HEK293 (cell line): ENCODE data around the gene XRCC6.

Experiments used
- GLIS1 ChIP-seq: fragments of 450-650 bp; formaldehyde crosslinking; IDR thresholded peaks from 2 replicates; pipeline ENCODE4 v1.5.1; 2016; ENCODE audit warnings: missing biosample characterization, missing genetic modification characterization
- HOXD13 ChIP-seq: sonication (generic); formaldehyde crosslinking; IDR thresholded peaks from 2 replicates; pipeline ENCODE4 v1.8.0; 2022; ENCODE audit warnings: missing genetic modification reagents, borderline replicate concordance
- REST ChIP-seq: fragments of 450-650 bp; formaldehyde crosslinking; IDR thresholded peaks from 2 replicates; pipeline ENCODE4 v1.5.1; 2016; ENCODE audit warnings: missing biosample characterization, missing genetic modification characterization
- SCRT1 ChIP-seq: fragments of 450-650 bp; formaldehyde crosslinking; IDR thresholded peaks from 2 replicates; pipeline ENCODE4 v1.5.1; 2016; ENCODE audit warnings: missing biosample characterization, missing genetic modification characterization, borderline replicate concordance
- TSHZ1 ChIP-seq: fragments of 450-650 bp; formaldehyde crosslinking; IDR thresholded peaks from 2 replicates; pipeline ENCODE4 v1.5.1; 2016; ENCODE audit warnings: missing biosample characterization, missing genetic modification characterization, borderline replicate concordance
- ZBTB44 ChIP-seq: fragments of 450-650 bp; IDR thresholded peaks from 2 replicates; pipeline ENCODE4 v1.5.1; 2018; ENCODE audit warnings: missing biosample characterization, mild to moderate bottlenecking, missing genetic modification characterization
- ZBTB49 ChIP-seq: fragments of 450-650 bp; formaldehyde crosslinking; IDR thresholded peaks from 2 replicates; pipeline ENCODE4 v1.5.1; 2016; ENCODE audit warnings: missing biosample characterization, missing genetic modification characterization, low read depth
- ZFP3 ChIP-seq: fragments of 450-650 bp; formaldehyde crosslinking; IDR thresholded peaks from 2 replicates; pipeline ENCODE4 v1.5.1; 2016; ENCODE audit warnings: low read depth, missing biosample characterization, missing genetic modification characterization
- ZFP37 ChIP-seq: fragments of 450-650 bp; formaldehyde crosslinking; IDR thresholded peaks from 2 replicates; pipeline ENCODE4 v1.5.1; 2016; ENCODE audit warnings: missing biosample characterization, missing genetic modification characterization
- ZNF302 ChIP-seq: fragments of 450-650 bp; formaldehyde crosslinking; IDR thresholded peaks from 2 replicates; pipeline ENCODE4 v1.5.1; 2016; ENCODE audit warnings: missing biosample characterization, missing genetic modification characterization, low read depth
- ZNF350 ChIP-seq: fragments of 450-650 bp; formaldehyde crosslinking; IDR thresholded peaks from 2 replicates; pipeline ENCODE4 v1.5.0; 2017; ENCODE audit warnings: missing biosample characterization, mild to moderate bottlenecking, missing genetic modification characterization
- ZNF366 ChIP-seq: fragments of 450-650 bp; formaldehyde crosslinking; conservative IDR thresholded peaks from 2 replicates; pipeline ENCODE4 v1.5.1; 2016; ENCODE audit warnings: missing biosample characterization, missing genetic modification characterization
- ZNF391 ChIP-seq: fragments of 450-650 bp; formaldehyde crosslinking; IDR thresholded peaks from 2 replicates; pipeline ENCODE4 v1.5.1; 2016; ENCODE audit warnings: low read depth, missing biosample characterization, missing genetic modification characterization, borderline replicate concordance
- ZNF416 ChIP-seq: fragments of 450-650 bp; formaldehyde crosslinking; IDR thresholded peaks from 2 replicates; pipeline ENCODE4 v1.5.1; 2016; ENCODE audit warnings: missing biosample characterization, missing genetic modification characterization
- ZNF596 ChIP-seq: fragments of 450-650 bp; IDR thresholded peaks from 2 replicates; pipeline ENCODE4 v1.5.0; 2018; ENCODE audit warnings: missing biosample characterization, mild to moderate bottlenecking, missing genetic modification characterization, moderate library complexity
- ZNF610 ChIP-seq: fragments of 450-650 bp; formaldehyde crosslinking; IDR thresholded peaks from 2 replicates; pipeline ENCODE4 v1.5.1; 2016; ENCODE audit warnings: missing biosample characterization, missing genetic modification characterization, borderline replicate concordance
- ZNF660 ChIP-seq: fragments of 450-650 bp; IDR thresholded peaks from 2 replicates; pipeline ENCODE4 v1.5.1; 2018; ENCODE audit warnings: missing biosample characterization, mild to moderate bottlenecking, missing genetic modification characterization
- ZNF707 ChIP-seq: fragments of 450-650 bp; formaldehyde crosslinking; IDR thresholded peaks from 2 replicates; pipeline ENCODE4 v1.5.1; 2016; ENCODE audit warnings: missing biosample characterization, missing genetic modification characterization
- ZNF768 ChIP-seq: fragments of 450-650 bp; formaldehyde crosslinking; IDR thresholded peaks from 2 replicates; pipeline ENCODE4 v1.5.1; 2018; ENCODE audit warnings: missing biosample characterization, mild to moderate bottlenecking, missing genetic modification characterization
- ZNF785 ChIP-seq: fragments of 450-650 bp; formaldehyde crosslinking; IDR thresholded peaks from 2 replicates; pipeline ENCODE4 v1.5.1; 2016; ENCODE audit warnings: missing biosample characterization, missing genetic modification characterization
- TF ChIP-seq, protein P1 (sequence below): fragments of 450-650 bp; formaldehyde crosslinking; IDR thresholded peaks from 2 replicates; pipeline ENCODE4 v1.5.0; 2017; ENCODE audit warnings: missing biosample characterization, missing genetic modification characterization, borderline replicate concordance
- TF ChIP-seq, protein P2 (sequence below): fragments of 450-650 bp; formaldehyde crosslinking; IDR thresholded peaks from 2 replicates; pipeline ENCODE4 v1.5.1; 2016; ENCODE audit warnings: missing biosample characterization, missing genetic modification characterization

Gene XRCC6

DNA sequence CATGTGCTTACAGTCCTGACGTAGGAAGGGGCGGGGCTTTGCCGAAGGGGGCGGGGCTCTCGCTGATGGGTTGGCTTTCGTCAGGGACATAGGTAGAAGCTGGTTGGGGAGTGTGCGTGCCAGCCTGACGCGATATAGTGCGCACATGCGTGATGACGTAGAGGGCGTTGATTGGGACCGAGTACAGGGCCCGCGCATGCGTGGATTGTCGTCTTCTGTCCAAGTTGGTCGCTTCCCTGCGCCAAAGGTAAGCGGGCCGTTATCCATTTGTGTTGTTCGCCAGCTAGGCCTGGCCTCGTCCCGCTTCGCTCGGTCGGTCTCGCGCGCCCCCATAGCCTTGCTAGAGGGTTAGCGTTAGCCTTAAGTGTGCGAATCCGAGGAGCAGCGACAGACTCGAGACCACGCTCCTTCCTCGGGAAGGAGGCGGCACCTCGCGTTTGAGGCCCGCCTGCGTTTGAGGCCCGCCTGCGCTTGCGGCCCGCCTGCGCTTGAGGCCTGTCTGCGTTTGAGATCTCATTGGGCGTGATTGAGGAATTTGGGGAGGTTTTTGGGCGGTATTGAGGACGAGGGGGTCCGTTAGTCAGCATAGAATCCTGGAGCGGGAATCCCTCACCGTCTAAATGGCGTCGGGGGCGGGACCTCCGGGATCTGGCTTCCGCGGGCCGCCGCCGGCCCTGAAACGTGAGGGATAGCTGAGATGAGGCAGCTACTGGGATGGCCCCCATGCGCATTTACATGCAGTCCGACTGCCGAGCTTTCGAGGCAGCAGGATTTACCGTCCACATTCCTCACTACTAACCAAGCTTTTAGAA, at the start of gene XRCC6 (continued):
- TF ChIP-seq, protein P1, sequence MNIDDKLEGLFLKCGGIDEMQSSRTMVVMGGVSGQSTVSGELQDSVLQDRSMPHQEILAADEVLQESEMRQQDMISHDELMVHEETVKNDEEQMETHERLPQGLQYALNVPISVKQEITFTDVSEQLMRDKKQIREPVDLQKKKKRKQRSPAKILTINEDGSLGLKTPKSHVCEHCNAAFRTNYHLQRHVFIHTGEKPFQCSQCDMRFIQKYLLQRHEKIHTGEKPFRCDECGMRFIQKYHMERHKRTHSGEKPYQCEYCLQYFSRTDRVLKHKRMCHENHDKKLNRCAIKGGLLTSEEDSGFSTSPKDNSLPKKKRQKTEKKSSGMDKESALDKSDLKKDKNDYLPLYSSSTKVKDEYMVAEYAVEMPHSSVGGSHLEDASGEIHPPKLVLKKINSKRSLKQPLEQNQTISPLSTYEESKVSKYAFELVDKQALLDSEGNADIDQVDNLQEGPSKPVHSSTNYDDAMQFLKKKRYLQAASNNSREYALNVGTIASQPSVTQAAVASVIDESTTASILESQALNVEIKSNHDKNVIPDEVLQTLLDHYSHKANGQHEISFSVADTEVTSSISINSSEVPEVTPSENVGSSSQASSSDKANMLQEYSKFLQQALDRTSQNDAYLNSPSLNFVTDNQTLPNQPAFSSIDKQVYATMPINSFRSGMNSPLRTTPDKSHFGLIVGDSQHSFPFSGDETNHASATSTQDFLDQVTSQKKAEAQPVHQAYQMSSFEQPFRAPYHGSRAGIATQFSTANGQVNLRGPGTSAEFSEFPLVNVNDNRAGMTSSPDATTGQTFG = no peak
- TF ChIP-seq ZFP37 (tag by site-specific recombination) (peak; percentile 67; the same call in 1 of the 2 replicates), ZFP3 (tag by site-specific recombination) (no peak), ZNF768 (tag by site-specific recombination) (no peak; the same call in 1 of the 2 replicates), GLIS1 (no peak), ZNF391 (0 out of 2 replicates have a peak, but pooled peaks have one; percentile 54), ZNF785 (tag by site-specific recombination) (peak; percentile 77; the same call in 1 of the 2 replicates), ZNF366 (no peak), ZBTB44 (tag by site-specific recombination) (no peak), ZNF350 (tag by site-specific recombination) (no peak), ZNF610 (tag by site-specific recombination) (no peak), REST (tag by site-specific recombination) (peak; percentile 24; the same call in 1 of the 2 replicates), ZNF660 (tag by site-specific recombination) (peak; percentile 53; the same call in 1 of the 2 replicates), HOXD13 (no peak), ZNF707 (tag by site-specific recombination) (no peak), SCRT1 (tag by site-specific recombination) (no peak), ZNF416 (no peak), ZBTB49 (tag by site-specific recombination) (no peak), ZNF302 (no peak), TSHZ1 (tag by site-specific recombination) (0 out of 2 replicates have a peak, but pooled peaks have one; percentile 17), ZNF596 (no peak)
- TF ChIP-seq, protein P2, sequence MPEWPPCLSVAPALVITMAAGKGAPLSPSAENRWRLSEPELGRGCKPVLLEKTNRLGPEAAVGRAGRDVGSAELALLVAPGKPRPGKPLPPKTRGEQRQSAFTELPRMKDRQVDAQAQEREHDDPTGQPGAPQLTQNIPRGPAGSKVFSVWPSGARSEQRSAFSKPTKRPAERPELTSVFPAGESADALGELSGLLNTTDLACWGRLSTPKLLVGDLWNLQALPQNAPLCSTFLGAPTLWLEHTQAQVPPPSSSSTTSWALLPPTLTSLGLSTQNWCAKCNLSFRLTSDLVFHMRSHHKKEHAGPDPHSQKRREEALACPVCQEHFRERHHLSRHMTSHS (tag by site-specific recombination) = no peak
